CD4-positive, CD25-positive, alpha-beta regulatory T cell (primary cell): ENCODE results near the gene MYO1E. TPM values are rescaled to one million over a fixed set of nuclear protein-coding genes. Genes with fewer than 3 reads are reported as not detected.
"Not testable (repeated sequence)": the region's sequence is repeated elsewhere in the genome, so short reads cannot be mapped to it uniquely, and the experiment has no call there.

Experiments used
- ATAC-seq, 2 donors: fragments of 150-1000 bp; cut with Tn5 transposase; one replicate each; pipeline ENCODE4 v1.10.0; 2021; ENCODE audit warnings: low read depth in 2 of 2, moderate number of reproducible peaks in 2 of 2, moderate library complexity in 1 of 2
- DNase-seq, 3 donors: peaks; one replicate each; pipeline versions ENCODE4 v3.0.0 to v3.0.0-alpha.2; 2012 to 2022; ENCODE audit warnings: mixed read lengths in 1 of 3
- H3K27ac ChIP-seq: one replicate; pipeline ENCODE4 v1.7.0; 2013; ENCODE audit warnings: mild to moderate bottlenecking, low read length; ENCODE audit not compliant: insufficient read depth, poor library complexity, severe bottlenecking
- H3K27me3 ChIP-seq: one replicate; pipeline ENCODE4 v1.7.0; 2013; ENCODE audit warnings: low read length; ENCODE audit not compliant: control insufficient read depth, insufficient read depth
- H3K36me3 ChIP-seq: one replicate; pipeline ENCODE4 v1.7.0; 2013; ENCODE audit warnings: mild to moderate bottlenecking, low read length, moderate library complexity; ENCODE audit not compliant: control insufficient read depth, insufficient read depth
- H3K4me1 ChIP-seq: 2 replicates; pipeline ENCODE4 v1.7.0; 2013; ENCODE audit warnings: mild to moderate bottlenecking, low read length; ENCODE audit not compliant: insufficient read depth, control insufficient read depth, poor library complexity, severe bottlenecking
- H3K4me3 ChIP-seq: one replicate; pipeline ENCODE4 v1.7.0; 2013; ENCODE audit warnings: low read depth, mild to moderate bottlenecking, low read length, moderate library complexity
- H3K9me3 ChIP-seq, 2 experiments: 1 replicate in 1 of 2; 2 replicates in 1 of 2; pipeline ENCODE4 v1.7.0; 2013; ENCODE audit warnings: low read length in 2 of 2, mild to moderate bottlenecking in 1 of 2, moderate library complexity in 1 of 2; ENCODE audit not compliant: control insufficient read depth in 2 of 2
- H3K27ac Mint-ChIP-seq, 3 donors: one replicate each; pipeline ENCODE4 v1.8.0; 2020 to 2022; ENCODE audit warnings: mild to moderate bottlenecking in 3 of 3, mixed read lengths in 3 of 3, moderate library complexity in 2 of 3
- H3K27me3 Mint-ChIP-seq: one replicate; pipeline ENCODE4 v1.8.0; 2022; ENCODE audit warnings: mild to moderate bottlenecking, mixed read lengths
- H3K36me3 Mint-ChIP-seq: one replicate; pipeline ENCODE4 v1.8.0; 2020; ENCODE audit warnings: mixed read lengths
- H3K4me1 Mint-ChIP-seq, 4 donors: one replicate each; pipeline ENCODE4 v1.8.0; 2020 to 2022; ENCODE audit warnings: mixed read lengths in 4 of 4, mild to moderate bottlenecking in 1 of 4
- H3K4me3 Mint-ChIP-seq, 4 donors: one replicate each; pipeline ENCODE4 v1.8.0; 2020 to 2022; ENCODE audit warnings: mild to moderate bottlenecking in 4 of 4, mixed read lengths in 4 of 4, moderate library complexity in 3 of 4
- H3K9me3 Mint-ChIP-seq, 7 donors: one replicate each; pipeline ENCODE4 v1.8.0; 2020 to 2022; ENCODE audit warnings: mixed read lengths in 7 of 7, mild to moderate bottlenecking in 3 of 7, moderate library complexity in 2 of 7
- polyA plus RNA-seq, 4 donors: library from polyadenylated mRNA; unstranded; fragments of 300-500 nt; fragmentation: Illumina TruSeq; gene quantifications; one replicate each; pipeline ENCODE4 v1.2.3, GENCODE V29; 2021
- total RNA-seq: library from RNA; stranded (reverse); gene quantifications from one replicate; pipeline ENCODE4 v1.2.3, GENCODE V29; 2022

Gene MYO1E
- total and polyA plus RNA-seq, 5 donors from 2014 or later, result 0.14 to 1.6 (median 0.75) TPM

DNA sequence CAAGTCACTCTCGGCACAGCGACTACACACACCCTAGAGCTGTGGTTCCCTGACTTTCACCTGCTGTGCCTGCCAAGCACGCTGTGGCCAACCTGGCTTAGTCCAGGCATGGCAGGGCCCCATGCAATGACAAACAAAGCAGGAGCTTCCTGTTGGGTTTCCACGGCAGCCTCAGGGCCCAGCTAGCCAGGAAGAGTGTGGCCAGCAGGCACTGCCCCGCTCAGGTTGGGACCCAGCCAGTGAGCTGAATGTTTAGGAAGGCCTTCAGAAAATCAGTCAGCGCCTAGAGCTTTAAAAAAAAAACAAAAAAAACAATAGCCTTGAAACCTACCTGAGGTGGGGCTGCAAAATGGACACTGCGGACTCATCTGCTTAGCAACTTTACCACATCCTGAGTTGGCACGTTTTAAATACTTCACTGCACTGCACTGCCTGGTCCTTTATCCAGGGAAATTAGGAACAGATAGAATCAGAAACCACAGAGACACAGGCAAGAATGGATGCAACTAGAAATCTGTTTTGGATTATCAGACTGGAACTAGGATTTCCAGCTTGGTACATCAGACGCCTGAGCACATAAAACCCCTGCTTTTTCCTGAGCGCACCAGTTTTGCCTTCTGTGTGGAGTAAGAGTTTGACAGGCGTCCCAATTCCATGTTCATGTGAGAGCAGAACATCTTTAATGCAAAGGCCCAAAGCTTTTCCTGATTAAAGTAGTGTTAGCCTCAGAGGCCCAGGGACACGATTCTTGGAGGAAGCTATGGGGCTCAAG is 202.2 kb downstream of the MYO1E start:
- H3K27ac ChIP-seq, result no peak overlapping the region

DNA sequence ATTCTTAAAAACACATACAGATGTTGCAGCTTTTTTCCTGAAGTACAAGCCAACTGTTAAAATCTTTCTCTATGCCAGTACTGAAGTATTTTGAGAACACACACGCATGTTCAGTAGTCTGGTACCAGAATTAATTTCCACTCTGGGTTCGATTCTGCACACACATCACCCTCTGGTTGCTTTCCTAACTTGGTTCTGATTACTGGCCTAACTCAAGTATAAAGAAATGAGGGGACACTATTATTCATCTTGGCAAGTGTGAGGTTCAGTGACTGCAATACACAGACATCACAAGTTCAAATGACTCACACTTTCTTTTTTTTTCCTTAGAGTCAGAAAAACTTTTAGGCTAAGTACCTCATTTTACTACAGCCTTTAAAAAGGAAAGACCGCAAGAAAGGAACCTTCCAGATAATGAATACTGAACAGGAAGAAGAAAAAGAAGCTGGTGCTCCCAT is 203.4 kb downstream of the MYO1E start:
- Histone ChIP-seq H3K4me1 (no peaks in the 10 kb centered on the region), H3K27me3 (no peaks in the 10 kb centered on the region), H3K9me3 (no peaks in the 10 kb centered on the region), H3K27ac (no peak overlapping the region), H3K4me3 (no peak overlapping the region), H3K36me3 (no peaks in the 10 kb centered on the region)
- Mint-ChIP-seq H3K36me3 (no peaks in the 10 kb centered on the region), H3K4me1 (no peaks in the 10 kb centered on the region), H3K27ac (no peak overlapping the region), H3K4me3 (no peak overlapping the region), H3K27me3 (no peaks in the 10 kb centered on the region), H3K9me3 (no peaks in the 10 kb centered on the region)
- DNase-seq (no peak), ATAC-seq (no peak)

More for the DNA sequence above, 202.2 kb downstream of the MYO1E start:
- H3K4me3 ChIP-seq, result no peak overlapping the region
- Mint-ChIP-seq H3K4me3 (no peak overlapping the region), H3K9me3 (no peaks in the 10 kb centered on the region), H3K27ac (peak overlapping the region in 1 of 3 donors; percentile 52), H3K36me3 (no peaks in the 10 kb centered on the region), H3K27me3 (peaks cover 5% of the 10 kb centered on the region), H3K4me1 (peaks cover 0 to 4% (median 0%) of the 10 kb centered on the region in 4 donors)
- no peaks in the 10 kb centered on the region for H3K27me3 ChIP-seq
- H3K4me1 ChIP-seq, result no peaks in the 10 kb centered on the region
- ATAC-seq (no peak), DNase-seq (peak in 1 of 3 donors; percentile 16)
- H3K9me3 ChIP-seq, result no peaks in the 10 kb centered on the region
- no peaks in the 10 kb centered on the region for H3K36me3 ChIP-seq

GRCh38 chr15:59168536-59168935 is 204.1 kb downstream of the MYO1E start:
- H3K27ac ChIP-seq, result no peak overlapping the region
- ATAC-seq (no peak), DNase-seq (no peak)
- H3K4me3 ChIP-seq, result no peak overlapping the region
- Mint-ChIP-seq H3K27me3 (no peaks in the 10 kb centered on the region), H3K27ac (no peak overlapping the region), H3K36me3 (no peaks in the 10 kb centered on the region), H3K4me1 (no peaks in the 10 kb centered on the region), H3K9me3 (no peaks in the 10 kb centered on the region), H3K4me3 (no peak overlapping the region)
- no peaks in the 10 kb centered on the region for H3K4me1 ChIP-seq
- no peaks in the 10 kb centered on the region for H3K9me3 ChIP-seq
- no peaks in the 10 kb centered on the region for H3K36me3 ChIP-seq
- no peaks in the 10 kb centered on the region for H3K27me3 ChIP-seq

DNA sequence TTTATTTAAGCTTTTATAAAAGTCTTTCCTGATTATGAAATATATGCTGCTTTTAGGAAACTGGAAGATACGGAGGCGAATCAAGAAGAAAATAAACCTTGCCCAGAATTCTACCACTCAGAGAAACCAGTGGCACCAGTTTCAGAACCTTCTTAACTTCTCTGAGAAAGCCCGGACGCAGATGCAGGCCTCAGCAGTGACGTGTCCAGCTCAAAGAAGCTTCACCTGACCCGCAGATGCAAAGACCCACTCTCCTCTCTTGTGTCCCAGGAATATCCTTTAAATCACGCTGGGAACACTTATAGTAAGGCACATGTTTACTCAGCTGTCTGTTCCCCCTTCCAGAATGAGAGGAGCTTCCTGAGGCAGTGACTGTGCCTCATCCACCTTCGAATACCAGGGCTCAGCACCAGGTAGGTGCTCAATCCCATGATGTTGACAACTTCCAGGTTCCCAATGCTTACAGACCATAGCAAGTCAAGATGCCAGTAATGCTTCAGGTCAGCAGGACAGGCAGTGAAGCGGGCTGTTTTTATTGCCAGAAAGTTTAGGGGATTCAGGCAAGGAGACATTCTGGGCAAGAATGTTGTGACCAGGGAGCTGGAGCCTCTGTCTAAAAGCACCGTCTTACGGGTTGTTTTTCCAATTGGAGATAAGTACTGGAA is 205.9 kb downstream of the MYO1E start:
- Histone ChIP-seq H3K36me3 (no peaks in the 10 kb centered on the region), H3K9me3 (no peaks in the 10 kb centered on the region), H3K4me1 (no peaks in the 10 kb centered on the region), H3K4me3 (no peak overlapping the region), H3K27ac (no peak overlapping the region), H3K27me3 (no peaks in the 10 kb centered on the region)
- DNase-seq, result no peak
- ATAC-seq, result no peak
- Mint-ChIP-seq H3K4me1 (no peaks in the 10 kb centered on the region), H3K27ac (no peak overlapping the region), H3K4me3 (no peak overlapping the region), H3K9me3 (no peaks in the 10 kb centered on the region), H3K27me3 (no peaks in the 10 kb centered on the region), H3K36me3 (no peaks in the 10 kb centered on the region)

- Histone ChIP-seq H3K27me3 (no peaks in the 10 kb centered on the region), H3K27ac (no peak overlapping the region), H3K4me3 (no peak overlapping the region), H3K36me3 (no peaks in the 10 kb centered on the region), H3K4me1 (no peaks in the 10 kb centered on the region), H3K9me3 (no peaks in the 10 kb centered on the region)
- Mint-ChIP-seq H3K27me3 (no peaks in the 10 kb centered on the region), H3K27ac (no peak overlapping the region), H3K4me1 (no peaks in the 10 kb centered on the region), H3K9me3 (no peaks in the 10 kb centered on the region), H3K4me3 (no peak overlapping the region), H3K36me3 (no peaks in the 10 kb centered on the region)
- no peak for DNase-seq
- no peak for ATAC-seq
Observed at GRCh38 chr15:59166166-59166565, 206.5 kb downstream of the MYO1E start.

- no peaks in the 10 kb centered on the region for H3K27me3 ChIP-seq
- Mint-ChIP-seq H3K4me3 (no peak overlapping the region), H3K36me3 (no peaks in the 10 kb centered on the region), H3K27me3 (no peaks in the 10 kb centered on the region), H3K27ac (no peak overlapping the region), H3K4me1 (no peaks in the 10 kb centered on the region), H3K9me3 (no peaks in the 10 kb centered on the region)
- peak in 1 of 3 donors; percentile 65 for DNase-seq
- no peaks in the 10 kb centered on the region for H3K9me3 ChIP-seq
- no peak for ATAC-seq
- H3K4me1 ChIP-seq, result no peaks in the 10 kb centered on the region
- H3K4me3 ChIP-seq, result no peak overlapping the region
- H3K27ac ChIP-seq, result no peak overlapping the region
- H3K36me3 ChIP-seq, result no peaks in the 10 kb centered on the region
Observed at GRCh38 chr15:59165726-59166125, 206.9 kb downstream of the MYO1E start.

DNA sequence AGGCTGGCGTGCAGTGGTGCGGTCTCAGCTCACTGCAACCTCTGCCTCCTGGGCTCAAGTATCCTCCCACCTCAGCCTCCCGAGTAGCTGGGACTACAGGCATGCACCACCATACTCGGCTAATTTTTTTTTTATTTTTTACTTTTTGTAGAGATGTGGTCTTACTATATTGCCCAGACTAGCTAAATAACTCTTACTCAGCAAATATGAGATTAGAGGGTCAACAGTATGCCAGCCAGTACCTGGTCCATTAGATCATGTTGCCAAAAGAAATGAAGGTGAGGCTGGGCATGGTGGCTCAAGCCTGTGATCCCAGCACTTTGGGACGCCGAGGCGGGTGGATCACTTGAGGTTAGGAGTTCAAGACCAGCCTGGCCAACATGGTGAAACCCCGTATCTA is 210.6 kb downstream of the MYO1E start:
- H3K27ac Mint-ChIP-seq, DNase-seq, H3K4me1 Mint-ChIP-seq, ATAC-seq, H3K36me3 Mint-ChIP-seq, H3K4me3 Mint-ChIP-seq, H3K27me3 Mint-ChIP-seq, H3K9me3 ChIP-seq, H3K4me3 ChIP-seq, H3K27me3 ChIP-seq, H3K9me3 Mint-ChIP-seq, H3K27ac ChIP-seq, H3K36me3 ChIP-seq, H3K4me1 ChIP-seq: not testable (repeated sequence)
